KMS-11 (cell line): Measurements from ENCODE around the gene CACNG4.

ENCODE experiments used
- H2AFZ ChIP-seq: fragments of 200-600 bp; sonication (generic); 2 replicates; pipeline ENCODE4 v1.6.1; 2016; ENCODE audit warnings: antibody characterized with exemption, mixed run types, low read depth
- H3K27ac ChIP-seq: fragments of 200-600 bp; sonication (generic); 2 replicates; pipeline ENCODE4 v1.6.1; 2016; ENCODE audit warnings: mild to moderate bottlenecking, mixed run types
- H3K27me3 ChIP-seq: fragments of 200-600 bp; sonication (generic); 2 replicates; pipeline ENCODE4 v1.6.1; 2017; ENCODE audit warnings: mild to moderate bottlenecking, low read depth, mixed run types, moderate library complexity; ENCODE audit not compliant: insufficient read depth
- H3K36me3 ChIP-seq: fragments of 200-600 bp; sonication (generic); 2 replicates; pipeline ENCODE4 v1.6.1; 2017; ENCODE audit warnings: mild to moderate bottlenecking, mixed run types; ENCODE audit not compliant: insufficient read depth
- H3K4me1 ChIP-seq: fragments of 200-600 bp; sonication (generic); 2 replicates; pipeline ENCODE4 v1.6.1; 2016; ENCODE audit warnings: mild to moderate bottlenecking, low read depth, mixed run types; ENCODE audit not compliant: poor library complexity, severe bottlenecking
- H3K4me2 ChIP-seq: fragments of 200-600 bp; sonication (generic); 2 replicates; pipeline ENCODE4 v1.7.0; 2016; ENCODE audit warnings: mild to moderate bottlenecking, mixed run types
- H3K4me3 ChIP-seq: fragments of 200-600 bp; sonication (generic); IDR thresholded peaks from 2 replicates; pipeline ENCODE4 v1.6.1; 2017; ENCODE audit warnings: low read depth, low read length, mixed read lengths; ENCODE audit not compliant: insufficient read depth
- H3K79me2 ChIP-seq: fragments of 200-600 bp; sonication (generic); 2 replicates; pipeline ENCODE4 v1.6.1; 2016; ENCODE audit warnings: low read depth, mixed run types; ENCODE audit not compliant: insufficient read depth
- H3K9ac ChIP-seq: fragments of 200-600 bp; sonication (generic); 2 replicates; pipeline ENCODE4 v1.6.1; 2016; ENCODE audit warnings: mild to moderate bottlenecking, mixed run types
- H4K20me1 ChIP-seq: fragments of 200-600 bp; sonication (generic); 2 replicates; pipeline ENCODE4 v1.6.1; 2016; ENCODE audit warnings: mild to moderate bottlenecking, mixed run types; ENCODE audit not compliant: insufficient read depth
- TF ChIP-seq, protein P1 (sequence below): fragments of 200-600 bp; sonication (generic); conservative IDR thresholded peaks from 2 replicates; pipeline ENCODE4 v1.6.1; 2017; ENCODE audit warnings: low read depth, mild to moderate bottlenecking, antibody characterized with exemption, low read length, moderate library complexity, mixed read lengths

Gene CACNG4

DNA sequence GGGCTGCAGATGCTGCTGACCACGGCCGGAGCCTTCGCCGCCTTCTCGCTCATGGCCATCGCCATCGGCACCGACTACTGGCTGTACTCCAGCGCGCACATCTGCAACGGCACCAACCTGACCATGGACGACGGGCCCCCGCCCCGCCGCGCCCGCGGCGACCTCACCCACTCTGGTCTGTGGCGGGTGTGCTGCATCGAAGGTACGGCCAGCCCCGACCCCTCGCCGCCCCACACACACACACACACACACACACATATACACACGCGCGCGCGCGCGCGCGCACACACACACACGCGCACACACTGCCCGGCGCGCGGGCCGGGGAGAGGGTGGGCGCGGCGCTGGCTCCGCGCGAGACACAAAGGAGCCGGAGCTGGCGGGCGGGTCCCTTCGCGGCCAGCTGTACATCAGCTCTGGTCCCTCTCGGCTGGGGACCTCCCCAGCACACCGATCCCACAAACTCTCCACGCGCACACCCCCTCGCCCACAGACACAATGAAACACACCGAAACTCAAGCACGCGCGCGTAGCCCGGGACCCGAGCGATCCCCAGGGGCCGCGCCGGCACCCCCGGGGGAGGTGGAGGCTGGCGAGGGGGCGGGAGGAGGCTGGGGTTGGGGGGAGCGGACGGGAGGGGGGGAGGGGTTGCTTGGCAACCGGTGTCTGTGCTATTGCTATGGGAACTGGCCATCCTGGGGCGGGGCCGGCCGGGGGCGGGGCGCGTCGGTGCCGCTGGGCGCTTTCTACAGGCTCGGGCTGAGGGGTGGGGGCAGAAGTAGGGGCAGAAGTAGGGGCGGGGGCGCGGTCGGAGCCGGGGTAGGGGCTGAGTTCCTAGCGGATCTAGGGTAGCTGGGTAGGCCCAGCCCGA, 658 bp downstream of the CACNG4 start:
- Histone ChIP-seq H3K36me3 (no peaks in the 10 kb centered on the region), H3K4me2 (no peak overlapping the region), H4K20me1 (no peaks in the 10 kb centered on the region), H3K4me3 (no peak overlapping the region), H3K4me1 (no peaks in the 10 kb centered on the region), H3K79me2 (no peaks in the 10 kb centered on the region), H2AFZ (no peak overlapping the region), H3K27ac (no peak overlapping the region), H3K9ac (no peak overlapping the region), H3K27me3 (no peaks in the 10 kb centered on the region; the same call in 1 of the 2 replicates)
- TF ChIP-seq, protein P1, sequence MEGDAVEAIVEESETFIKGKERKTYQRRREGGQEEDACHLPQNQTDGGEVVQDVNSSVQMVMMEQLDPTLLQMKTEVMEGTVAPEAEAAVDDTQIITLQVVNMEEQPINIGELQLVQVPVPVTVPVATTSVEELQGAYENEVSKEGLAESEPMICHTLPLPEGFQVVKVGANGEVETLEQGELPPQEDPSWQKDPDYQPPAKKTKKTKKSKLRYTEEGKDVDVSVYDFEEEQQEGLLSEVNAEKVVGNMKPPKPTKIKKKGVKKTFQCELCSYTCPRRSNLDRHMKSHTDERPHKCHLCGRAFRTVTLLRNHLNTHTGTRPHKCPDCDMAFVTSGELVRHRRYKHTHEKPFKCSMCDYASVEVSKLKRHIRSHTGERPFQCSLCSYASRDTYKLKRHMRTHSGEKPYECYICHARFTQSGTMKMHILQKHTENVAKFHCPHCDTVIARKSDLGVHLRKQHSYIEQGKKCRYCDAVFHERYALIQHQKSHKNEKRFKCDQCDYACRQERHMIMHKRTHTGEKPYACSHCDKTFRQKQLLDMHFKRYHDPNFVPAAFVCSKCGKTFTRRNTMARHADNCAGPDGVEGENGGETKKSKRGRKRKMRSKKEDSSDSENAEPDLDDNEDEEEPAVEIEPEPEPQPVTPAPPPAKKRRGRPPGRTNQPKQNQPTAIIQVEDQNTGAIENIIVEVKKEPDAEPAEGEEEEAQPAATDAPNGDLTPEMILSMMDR: no peak

DNA sequence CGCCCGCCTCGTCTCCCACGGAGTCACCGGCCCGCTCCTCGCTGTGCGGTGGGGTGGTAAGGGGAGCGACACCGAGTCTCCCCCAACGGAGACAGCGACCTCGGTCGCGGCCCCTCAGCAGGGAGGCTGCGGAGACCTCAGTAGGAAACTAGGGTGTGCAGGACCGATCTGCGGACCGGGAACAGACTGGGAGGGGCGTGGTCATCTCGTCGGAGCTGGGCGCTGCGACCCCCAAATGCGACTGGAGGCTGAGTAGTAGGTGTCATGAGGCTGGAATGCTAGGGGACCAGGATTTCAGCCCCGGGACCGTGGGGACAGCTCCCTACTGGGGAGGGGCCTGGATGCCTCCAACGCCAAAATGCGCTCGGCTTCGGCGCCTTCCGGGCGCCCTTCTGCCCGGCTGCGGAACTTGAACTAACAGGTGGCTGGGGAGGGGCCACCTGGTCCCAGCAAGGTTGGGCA, 1.3 kb downstream of the CACNG4 start:
- Histone ChIP-seq H4K20me1 (no peaks in the 10 kb centered on the region), H3K9ac (no peak overlapping the region), H3K4me2 (no peak overlapping the region), H3K36me3 (no peaks in the 10 kb centered on the region), H3K4me1 (no peaks in the 10 kb centered on the region), H3K4me3 (no peak overlapping the region), H2AFZ (no peak overlapping the region), H3K79me2 (no peaks in the 10 kb centered on the region), H3K27me3 (no peaks in the 10 kb centered on the region; the same call in 1 of the 2 replicates), H3K27ac (no peak overlapping the region)
- TF ChIP-seq, protein P1: no peak

DNA sequence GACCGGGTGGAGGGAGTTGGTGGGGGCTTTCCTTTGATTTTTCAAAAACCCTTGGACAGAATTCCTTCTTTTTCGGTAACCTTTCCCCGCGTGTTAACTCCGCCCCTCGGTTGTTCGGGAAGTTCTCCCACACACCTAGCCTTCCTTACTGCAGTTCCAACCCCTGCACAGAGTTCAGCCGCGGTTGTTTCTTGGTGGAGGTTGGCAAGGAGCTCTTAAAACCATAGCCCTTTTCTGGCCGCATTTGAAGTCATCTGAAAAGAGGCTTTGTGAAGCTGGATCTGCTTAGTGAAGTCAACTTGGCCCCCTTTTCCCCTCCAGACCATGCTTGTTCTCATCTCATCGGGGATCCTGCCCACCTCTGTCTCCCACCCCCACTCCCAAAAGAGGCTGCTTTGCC, 1.8 kb downstream of the CACNG4 start:
- H3K4me3 ChIP-seq: no peak overlapping the region
- H2AFZ ChIP-seq: no peak overlapping the region
- no peaks in the 10 kb centered on the region for H3K79me2 ChIP-seq
- H3K27ac ChIP-seq: no peak overlapping the region
- no peak overlapping the region for H3K9ac ChIP-seq
- TF ChIP-seq, protein P1: no peak
- no peaks in the 10 kb centered on the region for H4K20me1 ChIP-seq
- H3K4me1 ChIP-seq: no peaks in the 10 kb centered on the region
- no peaks in the 10 kb centered on the region; the same call in 1 of the 2 replicates for H3K27me3 ChIP-seq
- no peaks in the 10 kb centered on the region for H3K36me3 ChIP-seq
- H3K4me2 ChIP-seq: no peak overlapping the region

GRCh38 chr17:66966704-66967418, 2.4 kb downstream of the CACNG4 start:
- TF ChIP-seq, protein P1: no peak
- no peak overlapping the region for H3K4me3 ChIP-seq
- no peaks in the 10 kb centered on the region for H3K4me1 ChIP-seq
- H4K20me1 ChIP-seq: no peaks in the 10 kb centered on the region
- no peak overlapping the region for H3K4me2 ChIP-seq
- H3K27me3 ChIP-seq: no peaks in the 10 kb centered on the region; the same call in 1 of the 2 replicates
- no peaks in the 10 kb centered on the region for H3K79me2 ChIP-seq
- H3K27ac ChIP-seq: no peak overlapping the region
- no peak overlapping the region for H2AFZ ChIP-seq
- H3K9ac ChIP-seq: no peak overlapping the region
- H3K36me3 ChIP-seq: no peaks in the 10 kb centered on the region
